T-cell (primary cell): ENCODE results near the gene MCRS1. TPM values are rescaled to one million over a fixed set of nuclear protein-coding genes. Genes with fewer than 3 reads are reported as not detected.
"Not testable (repeated sequence)": the region's sequence is repeated elsewhere in the genome, so short reads cannot be mapped to it uniquely, and the experiment has no call there.

ENCODE experiments used
- ATAC-seq, 4 experiments: fragments of 200-7000 bp in 3 of 4; fragments of 150-1000 bp in 1 of 4; cut with Tn5 transposase; replicated peaks in 1 of 4; 1 replicate in 3 of 4; 2 replicates in 1 of 4; pipeline ENCODE4 v1.10.0; 2021; ENCODE audit warnings: moderate library complexity in 3 of 4, mild to moderate bottlenecking in 2 of 4, moderate number of reproducible peaks in 1 of 4
- CTCF ChIA-PET, 2 donors: fragments of 300-600 bp; sonication (Branson Sonifier 250); formaldehyde crosslinking; loops; one replicate each; lab custom pipeline; 2022; ENCODE audit warnings: antibody characterized with exemption in 2 of 2; lab: Charles Lee
- POLR2A ChIA-PET, 2 donors: fragments of 300-600 bp; sonication (Branson Sonifier 250); formaldehyde crosslinking; loops; one replicate each; lab custom pipeline; 2022; ENCODE audit warnings: antibody characterized with exemption in 2 of 2; lab: Charles Lee
- DNase-seq, 35 experiments: peaks; one replicate each; pipeline versions ENCODE4 v3.0.0 to v3.0.0-alpha.2; 2013 to 2023
- H3K27ac ChIP-seq: one replicate; pipeline ENCODE4 v1.5.1; 2013; ENCODE audit warnings: low read length
- H3K27me3 ChIP-seq, 2 experiments: replicated peaks in 1 of 2; 1 replicate in 1 of 2; 2 replicates in 1 of 2; pipeline versions ENCODE4 v1.6.1 to v1.7.0; 2013; ENCODE audit warnings: low read length in 1 of 2, mixed read lengths in 1 of 2; ENCODE audit not compliant: control insufficient read depth in 2 of 2, insufficient read depth in 2 of 2; ENCODE audit errors: extremely low read depth in 1 of 2
- H3K36me3 ChIP-seq, 2 donors: 1 replicate in 1 of 2; 2 replicates in 1 of 2; pipeline versions ENCODE4 v1.6.1 to v1.7.0; 2013; ENCODE audit warnings: low read length in 1 of 2; ENCODE audit not compliant: control insufficient read depth in 2 of 2, insufficient read depth in 1 of 2; ENCODE audit errors: extremely low read depth in 1 of 2
- H3K4me1 ChIP-seq, 2 experiments: 1 replicate in 1 of 2; 2 replicates in 1 of 2; pipeline versions ENCODE4 v1.6.1 to v1.7.0; 2013; ENCODE audit warnings: low read length in 2 of 2, mixed read lengths in 1 of 2; ENCODE audit not compliant: insufficient read depth in 2 of 2, control insufficient read depth in 1 of 2; ENCODE audit errors: extremely low read depth in 1 of 2
- H3K4me3 ChIP-seq, 2 donors: 1 replicate in 1 of 2; 2 replicates in 1 of 2; pipeline versions ENCODE4 v1.5.1 to v1.7.0; 2013; ENCODE audit warnings: mild to moderate bottlenecking in 2 of 2, low read length in 1 of 2, moderate library complexity in 1 of 2; ENCODE audit not compliant: control insufficient read depth in 1 of 2; ENCODE audit errors: extremely low read depth in 1 of 2
- H3K9me3 ChIP-seq: 2 replicates; pipeline ENCODE4 v1.7.0; 2013
- H3K27ac Mint-ChIP-seq, 2 donors: one replicate each; pipeline ENCODE4 v1.8.0; 2020 to 2021; ENCODE audit warnings: mild to moderate bottlenecking in 2 of 2, mixed read lengths in 2 of 2
- H3K27me3 Mint-ChIP-seq, 2 donors: one replicate each; pipeline ENCODE4 v1.8.0; 2021 to 2022; ENCODE audit warnings: mixed read lengths in 2 of 2
- H3K36me3 Mint-ChIP-seq: one replicate; pipeline ENCODE4 v1.8.0; 2021; ENCODE audit warnings: mixed read lengths
- H3K4me1 Mint-ChIP-seq, 3 donors: one replicate each; pipeline ENCODE4 v1.8.0; 2020 to 2022; ENCODE audit warnings: mixed read lengths in 3 of 3, mild to moderate bottlenecking in 1 of 3
- H3K4me3 Mint-ChIP-seq, 3 donors: one replicate each; pipeline ENCODE4 v1.8.0; 2020 to 2022; ENCODE audit warnings: mild to moderate bottlenecking in 3 of 3, mixed read lengths in 3 of 3, moderate library complexity in 3 of 3
- H3K9me3 Mint-ChIP-seq, 3 donors: one replicate each; pipeline ENCODE4 v1.8.0; 2020 to 2022; ENCODE audit warnings: mixed read lengths in 3 of 3
- WGBS: methylation state at CpG from one replicate; pipeline ENCODE4 v1.1.5; 2013; ENCODE audit warnings: missing lambda C conversion rate; ENCODE audit not compliant: insufficient coverage; 5-methylcytosine and 5-hydroxymethylcytosine counted together
- total RNA-seq, 35 experiments: library from RNA in 6 of 35; stranded (reverse) in 6 of 35; fragments of 120-200 nt in 1 of 35; gene quantifications; one replicate each; pipeline versions ENCODE4 v1.2.1 to v1.2.4 and lab custom pipeline; 2013 to 2026

Gene MCRS1
- total RNA-seq, 5 donors from 2014 or later (not counting 1 experiment from before 2014, with no cell fraction given) = 66.1 to 89.0 (median 85.7) TPM

GRCh38 chr12:49535921-49536525, 31.9 kb downstream of the MCRS1 start:
- no peak overlapping the region for H3K27ac ChIP-seq
- peaks cover 13 to 21% (median 19%) of the 10 kb centered on the region in 3 donors for H3K4me1 Mint-ChIP-seq
- peaks cover 0 to 8% of the 10 kb centered on the region in 2 donors for H3K27me3 Mint-ChIP-seq
- ATAC-seq (no peak), DNase-seq (no peak)
- H3K4me1 ChIP-seq = peaks cover 6 to 27% of the 10 kb centered on the region in 2 experiments
- no peaks in the 10 kb centered on the region for H3K36me3 ChIP-seq
- CTCF ChIA-PET = interaction anchor here in 1 of 2 donors (1.4 kb wide), 1 partner anchor 22 kb away, joined by 5 read pairs; no protein-coding TSS in a partner anchor
- no peak overlapping the region for H3K4me3 Mint-ChIP-seq
- no peaks in the 10 kb centered on the region for H3K36me3 Mint-ChIP-seq
- H3K4me3 ChIP-seq = no peak overlapping the region
- no peak overlapping the region for H3K27ac Mint-ChIP-seq
- H3K9me3 ChIP-seq = no peaks in the 10 kb centered on the region
- peaks cover 6 to 32% of the 10 kb centered on the region in 2 experiments for H3K27me3 ChIP-seq
- no peaks in the 10 kb centered on the region for H3K9me3 Mint-ChIP-seq
- 96% methylated on average over 4 of the region's 6 CpGs for WGBS
- POLR2A ChIA-PET = interaction anchor here in 1 of 2 donors (0.6 kb wide), 1 partner anchor 175 kb away, joined by 3 read pairs; no protein-coding TSS in a partner anchor

- H3K27me3 ChIP-seq = peaks cover 6 to 25% of the 10 kb centered on the region in 2 experiments
- Mint-ChIP-seq H3K27me3 (peaks cover 0 to 6% of the 10 kb centered on the region in 2 donors), H3K9me3 (no peaks in the 10 kb centered on the region), H3K4me1 (peaks cover 7 to 11% (median 7%) of the 10 kb centered on the region in 3 donors), H3K36me3 (no peaks in the 10 kb centered on the region), H3K4me3 (no peak overlapping the region), H3K27ac (no peak overlapping the region)
- H3K27ac ChIP-seq = no peak overlapping the region
- no peaks in the 10 kb centered on the region for H3K9me3 ChIP-seq
- ChIA-PET POLR2A (interaction anchor here in 1 of 2 donors (0.6 kb wide), 1 partner anchor 22 kb away, joined by 5 read pairs; no protein-coding TSS in a partner anchor), CTCF (interaction anchor here in 1 of 2 donors (1.4 kb wide), 1 partner anchor 20 kb away, joined by 5 read pairs; no protein-coding TSS in a partner anchor)
- DNase-seq = no peak
- no peak for ATAC-seq
- H3K36me3 ChIP-seq = no peaks in the 10 kb centered on the region
- 100% methylated on average over 1 of the region's 13 CpGs for WGBS
- H3K4me1 ChIP-seq = peaks cover 6 to 18% of the 10 kb centered on the region in 2 experiments
- no peak overlapping the region for H3K4me3 ChIP-seq
Measured at GRCh38 chr12:49534731-49535278, 33.1 kb downstream of the MCRS1 start.

DNA sequence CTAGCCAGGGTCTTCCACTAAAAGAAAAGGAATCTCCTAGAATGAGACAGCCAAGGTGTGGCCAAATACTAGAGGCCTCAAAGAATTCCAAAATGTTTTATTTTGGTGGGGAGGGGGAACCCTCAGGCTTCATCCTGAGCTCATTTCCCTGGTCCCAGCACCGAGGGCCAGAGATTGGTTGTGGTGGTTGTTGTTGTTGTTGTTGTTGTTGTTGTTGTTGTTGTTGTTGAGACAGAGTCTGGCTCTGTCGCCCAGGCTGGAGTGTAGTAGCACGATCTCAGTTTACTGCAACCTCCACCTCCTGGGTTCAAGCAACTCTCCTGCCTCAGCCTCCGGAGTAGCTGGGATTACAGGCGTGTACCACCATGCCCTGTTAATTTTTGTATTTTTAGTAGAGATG, 33.8 kb downstream of the MCRS1 start:
- H3K27ac Mint-ChIP-seq, H3K4me1 Mint-ChIP-seq, H3K27ac ChIP-seq, H3K36me3 ChIP-seq, H3K36me3 Mint-ChIP-seq, ATAC-seq, H3K9me3 Mint-ChIP-seq, H3K9me3 ChIP-seq, H3K27me3 Mint-ChIP-seq, H3K4me3 Mint-ChIP-seq, H3K4me3 ChIP-seq, DNase-seq: not testable (repeated sequence)
- ChIA-PET POLR2A (interaction anchor here in 1 of 2 donors (0.6 kb wide), 1 partner anchor 22 kb away, joined by 5 read pairs; no protein-coding TSS in a partner anchor), CTCF (interaction anchor here in 1 of 2 donors (0.9 kb wide), 1 partner anchor 20 kb away, joined by 3 read pairs; no protein-coding TSS in a partner anchor)
- no CpG with 5 or more reads among the region's 5 CpGs for WGBS
- Histone ChIP-seq H3K4me1 (peaks cover 2 to 11% of the 10 kb centered on the region in 2 experiments), H3K27me3 (peaks cover 6 to 19% of the 10 kb centered on the region in 2 experiments)

GRCh38 chr12:49533331-49533730, 34.6 kb downstream of the MCRS1 start:
- DNase-seq = no peak
- 93% methylated on average over 9 of the region's 10 CpGs for WGBS

GRCh38 chr12:49531745-49532144, 36.2 kb downstream of the MCRS1 start:
- CTCF ChIA-PET = interaction anchor here in 1 of 2 donors (1.2 kb wide), 1 partner anchor 178 kb away, joined by 6 read pairs; no protein-coding TSS in a partner anchor
- no peak for ATAC-seq
- Mint-ChIP-seq H3K4me3 (no peak overlapping the region), H3K36me3 (no peaks in the 10 kb centered on the region), H3K27me3 (peaks cover 0 to 2% of the 10 kb centered on the region in 2 donors), H3K9me3 (no peaks in the 10 kb centered on the region), H3K27ac (no peak overlapping the region), H3K4me1 (peaks cover 0 to 1% (median 0%) of the 10 kb centered on the region in 3 donors)
- H3K36me3 ChIP-seq = no peaks in the 10 kb centered on the region
- H3K27ac ChIP-seq = no peak overlapping the region
- H3K27me3 ChIP-seq = peaks cover 4 to 5% of the 10 kb centered on the region in 2 experiments
- no peak for DNase-seq
- no peak overlapping the region for H3K4me3 ChIP-seq
- POLR2A ChIA-PET = no interaction called here
- WGBS = 100% methylated on average over 2 of the region's 2 CpGs
- no peaks in the 10 kb centered on the region for H3K9me3 ChIP-seq
- no peaks in the 10 kb centered on the region for H3K4me1 ChIP-seq

More at GRCh38 chr12:49533331-49533730, 34.6 kb downstream of the MCRS1 start:
- Mint-ChIP-seq H3K36me3 (no peaks in the 10 kb centered on the region), H3K4me1 (peaks cover 3 to 7% (median 4%) of the 10 kb centered on the region in 3 donors), H3K9me3 (no peaks in the 10 kb centered on the region), H3K27me3 (peaks cover 0 to 6% of the 10 kb centered on the region in 2 donors), H3K27ac (no peak overlapping the region), H3K4me3 (no peak overlapping the region)
- Histone ChIP-seq H3K4me3 (no peak overlapping the region), H3K9me3 (no peaks in the 10 kb centered on the region), H3K27ac (no peak overlapping the region), H3K4me1 (peaks cover 2 to 10% of the 10 kb centered on the region in 2 experiments), H3K36me3 (no peaks in the 10 kb centered on the region), H3K27me3 (peaks cover 6 to 18% of the 10 kb centered on the region in 2 experiments)
- POLR2A ChIA-PET = no interaction called here
- CTCF ChIA-PET = no interaction called here
- ATAC-seq = no peak

- ChIA-PET POLR2A (interaction anchor here in 1 of 2 donors (0.6 kb wide), 1 partner anchor 171 kb away, joined by 3 read pairs; no protein-coding TSS in a partner anchor), CTCF (no interaction called here)
- Histone ChIP-seq H3K27ac (no peak overlapping the region), H3K36me3 (peaks cover 0 to 6% of the 10 kb centered on the region in 2 donors), H3K27me3 (no peaks in the 10 kb centered on the region), H3K4me3 (no peak overlapping the region), H3K9me3 (no peaks in the 10 kb centered on the region), H3K4me1 (no peaks in the 10 kb centered on the region)
- no peaks in the 10 kb centered on the region for H3K4me1 Mint-ChIP-seq
- DNase-seq = no peak
- H3K36me3 Mint-ChIP-seq = peaks cover 18% of the 10 kb centered on the region
- H3K9me3 Mint-ChIP-seq = no peaks in the 10 kb centered on the region
- no peak overlapping the region for H3K4me3 Mint-ChIP-seq
- no peaks in the 10 kb centered on the region for H3K27me3 Mint-ChIP-seq
- WGBS = no CpG with 5 or more reads among the region's 1 CpG
- H3K27ac Mint-ChIP-seq = no peak overlapping the region
- no peak for ATAC-seq
Measured at GRCh38 chr12:49529414-49529813, 38.5 kb downstream of the MCRS1 start.
